Fibroblast of lung (primary cell): ENCODE data around the gene TEK. TPM values are rescaled to one million over a fixed set of nuclear protein-coding genes. Genes with fewer than 3 reads are reported as not detected.

Experiments used
- DNase-seq, 2 donors: peaks; one replicate each; pipeline versions ENCODE4 v3.0.0 to v3.0.0-alpha.2; 2010; ENCODE audit warnings: low read depth in 2 of 2
- H2AFZ ChIP-seq: 2 replicates; pipeline ENCODE4 v1.5.1; 2012; ENCODE audit warnings: low read length, control low read depth, inconsistent platforms
- H3K27ac ChIP-seq: 2 replicates; pipeline ENCODE4 v1.5.1; 2011; ENCODE audit warnings: low read length, control low read depth; ENCODE audit not compliant: insufficient read depth
- H3K27me3 ChIP-seq: 2 replicates; pipeline ENCODE4 v1.5.1; 2011; ENCODE audit warnings: mild to moderate bottlenecking, low read length; ENCODE audit not compliant: control insufficient read depth, insufficient read depth
- H3K36me3 ChIP-seq: 2 replicates; pipeline ENCODE4 v1.5.1; 2011; ENCODE audit warnings: low read length; ENCODE audit not compliant: control insufficient read depth, insufficient read depth
- H3K4me1 ChIP-seq: 2 replicates; pipeline ENCODE4 v1.5.1; 2011; ENCODE audit warnings: low read length; ENCODE audit not compliant: control insufficient read depth, insufficient read depth; ENCODE audit errors: extremely low read depth
- H3K4me2 ChIP-seq: 2 replicates; pipeline ENCODE4 v1.5.1; 2011; ENCODE audit warnings: low read length, control low read depth; ENCODE audit not compliant: insufficient read depth; ENCODE audit errors: extremely low read depth
- H3K4me3 ChIP-seq, 4 experiments: fragments of 200-600 bp in 1 of 4; sonication (generic) in 1 of 4; replicated peaks in 1 of 4; 2 replicates each; pipeline ENCODE4 v1.5.1; 2011 to 2016; ENCODE audit warnings: low read length in 4 of 4, low read depth in 3 of 4, mild to moderate bottlenecking in 3 of 4, control low read depth in 2 of 4, inconsistent platforms in 1 of 4, mixed read lengths in 1 of 4; ENCODE audit not compliant: insufficient read depth in 1 of 4; ENCODE audit errors: control extremely low read depth in 1 of 4
- H3K79me2 ChIP-seq: 2 replicates; pipeline ENCODE4 v1.5.1; 2012; ENCODE audit warnings: mild to moderate bottlenecking, low read length, inconsistent platforms; ENCODE audit not compliant: control insufficient read depth, insufficient read depth
- H3K9ac ChIP-seq: 2 replicates; pipeline ENCODE4 v1.5.1; 2011; ENCODE audit warnings: mild to moderate bottlenecking, low read length, control low read depth; ENCODE audit not compliant: insufficient read depth
- H3K9me3 ChIP-seq: 2 replicates; pipeline ENCODE4 v1.5.1; 2012; ENCODE audit warnings: low read depth, low read length; ENCODE audit not compliant: control insufficient read depth, insufficient read depth
- H4K20me1 ChIP-seq: 2 replicates; pipeline ENCODE4 v1.5.1; 2011; ENCODE audit warnings: low read length; ENCODE audit not compliant: control insufficient read depth, insufficient read depth; ENCODE audit errors: extremely low read depth
- EZH2 ChIP-seq: IDR thresholded peaks from 2 replicates; pipeline ENCODE4 v1.5.1; 2012; ENCODE audit warnings: low read length, control low read depth, mild to moderate bottlenecking; ENCODE audit errors: missing control alignments
- polyA plus RNA-seq, 2 donors: library from polyadenylated mRNA; depleted of rRNA in 1 of 2; stranded (reverse) in 1 of 2; unstranded in 1 of 2; fragments of >200 nt; gene quantifications; 2 replicates each; pipeline ENCODE4 v1.2.1, GENCODE V29; 2011 to 2012; ENCODE audit warnings: missing spikeins in 1 of 2
- total RNA-seq: library from RNA; depleted of rRNA; stranded (reverse); fragments of >200 nt; gene quantifications from 2 replicates; pipeline ENCODE4 v1.2.1, GENCODE V29; 2014
- TF ChIP-seq, protein P1 (sequence below), 2 donors: IDR thresholded peaks in 1 of 2; conservative IDR thresholded peaks in 1 of 2; 1 replicate in 1 of 2; 2 replicates in 1 of 2; pipeline ENCODE4 v1.5.1; 2011 to 2012; ENCODE audit warnings: low read length in 2 of 2, control low read depth in 1 of 2, inconsistent platforms in 1 of 2, low read depth in 1 of 2, mild to moderate bottlenecking in 1 of 2

The TEK gene
- total and polyA plus RNA-seq, 2 donors (not counting 1 experiment from before 2014, with no cell fraction given): 0.77 to 1.8 TPM

DNA sequence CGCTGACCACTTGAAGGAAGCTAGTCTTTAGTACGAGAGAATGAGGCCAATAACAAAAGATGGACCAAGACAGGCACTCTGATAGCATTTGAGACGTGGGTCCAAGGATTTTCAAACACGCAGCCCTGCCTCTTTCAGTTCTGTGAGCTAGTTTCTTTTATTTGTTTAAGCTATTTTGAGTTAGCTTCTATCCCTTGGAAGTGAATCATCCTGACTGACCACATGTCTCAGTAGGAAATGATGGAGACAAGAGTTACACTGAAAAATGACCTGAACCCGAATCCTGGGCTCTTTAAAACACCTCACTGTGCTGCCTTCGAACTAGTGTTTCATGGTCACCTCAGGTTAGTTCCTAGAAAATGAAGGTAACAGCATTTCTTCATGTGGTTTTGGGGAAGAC, 9.9 kb downstream of the TEK start:
- Histone ChIP-seq H3K79me2 (no peaks in the 10 kb centered on the region), H4K20me1 (no peaks in the 10 kb centered on the region), H3K4me1 (peaks cover 6% of the 10 kb centered on the region), H3K4me3 (no peak overlapping the region), H3K9me3 (no peaks in the 10 kb centered on the region), H3K9ac (no peak overlapping the region), H3K36me3 (no peaks in the 10 kb centered on the region), H3K4me2 (no peak overlapping the region), H3K27me3 (no peaks in the 10 kb centered on the region), H2AFZ (peak overlapping the region; percentile 63), H3K27ac (peak overlapping the region; percentile 2)
- TF ChIP-seq, protein P1, sequence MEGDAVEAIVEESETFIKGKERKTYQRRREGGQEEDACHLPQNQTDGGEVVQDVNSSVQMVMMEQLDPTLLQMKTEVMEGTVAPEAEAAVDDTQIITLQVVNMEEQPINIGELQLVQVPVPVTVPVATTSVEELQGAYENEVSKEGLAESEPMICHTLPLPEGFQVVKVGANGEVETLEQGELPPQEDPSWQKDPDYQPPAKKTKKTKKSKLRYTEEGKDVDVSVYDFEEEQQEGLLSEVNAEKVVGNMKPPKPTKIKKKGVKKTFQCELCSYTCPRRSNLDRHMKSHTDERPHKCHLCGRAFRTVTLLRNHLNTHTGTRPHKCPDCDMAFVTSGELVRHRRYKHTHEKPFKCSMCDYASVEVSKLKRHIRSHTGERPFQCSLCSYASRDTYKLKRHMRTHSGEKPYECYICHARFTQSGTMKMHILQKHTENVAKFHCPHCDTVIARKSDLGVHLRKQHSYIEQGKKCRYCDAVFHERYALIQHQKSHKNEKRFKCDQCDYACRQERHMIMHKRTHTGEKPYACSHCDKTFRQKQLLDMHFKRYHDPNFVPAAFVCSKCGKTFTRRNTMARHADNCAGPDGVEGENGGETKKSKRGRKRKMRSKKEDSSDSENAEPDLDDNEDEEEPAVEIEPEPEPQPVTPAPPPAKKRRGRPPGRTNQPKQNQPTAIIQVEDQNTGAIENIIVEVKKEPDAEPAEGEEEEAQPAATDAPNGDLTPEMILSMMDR (conservative IDR thresholded peaks at IDR 0.05 in 1 of 2, IDR thresholded peaks at IDR 0.05 in 1 of 2; ENCODE audit: low read depth in 1 of 2, low read length in 2 of 2): no peak
- no peak for TF ChIP-seq EZH2
- peak; percentile 43 to 82 for DNase-seq

GRCh38 chr9:27124151-27124550, 15.1 kb downstream of the TEK start:
- Histone ChIP-seq H3K9me3 (no peaks in the 10 kb centered on the region), H3K79me2 (no peaks in the 10 kb centered on the region)

DNA sequence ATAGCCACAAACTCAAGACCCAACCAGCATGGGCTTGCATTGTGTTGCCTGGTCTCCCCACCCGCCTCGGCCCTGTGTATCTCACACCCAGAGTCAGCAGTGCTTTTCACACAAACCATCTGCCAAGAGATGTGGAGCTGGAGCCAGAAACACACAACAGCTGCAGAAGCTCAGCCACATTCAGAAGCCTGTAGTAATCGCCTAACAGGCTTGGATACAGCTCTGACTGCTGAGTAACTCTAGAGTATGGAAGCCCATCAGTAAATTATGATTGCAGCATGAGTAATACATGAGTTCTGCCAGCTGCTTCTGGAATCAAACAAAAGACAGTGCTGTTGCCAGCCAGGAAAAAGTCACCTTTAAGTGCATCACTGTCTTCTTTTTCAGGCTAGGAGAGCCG, 16.0 kb downstream of the TEK start:
- no peak overlapping the region for H3K4me3 ChIP-seq
- no peaks in the 10 kb centered on the region for H3K27me3 ChIP-seq
- H4K20me1 ChIP-seq: no peaks in the 10 kb centered on the region
- H2AFZ ChIP-seq: no peak overlapping the region
- peak overlapping the region; percentile 30 for H3K27ac ChIP-seq
- no peaks in the 10 kb centered on the region for H3K79me2 ChIP-seq
- H3K9me3 ChIP-seq: no peaks in the 10 kb centered on the region
- DNase-seq: peak; percentile 99 to 100
- H3K9ac ChIP-seq: no peak overlapping the region
- TF ChIP-seq, protein P1 (conservative IDR thresholded peaks at IDR 0.05 in 1 of 2, IDR thresholded peaks at IDR 0.05 in 1 of 2; ENCODE audit: low read depth in 1 of 2, low read length in 2 of 2): no peak
- TF ChIP-seq EZH2: no peak
- H3K4me2 ChIP-seq: peak overlapping the region; percentile 17
- no peaks in the 10 kb centered on the region for H3K36me3 ChIP-seq
- peaks cover 13% of the 10 kb centered on the region for H3K4me1 ChIP-seq

More at GRCh38 chr9:27124151-27124550, 15.1 kb downstream of the TEK start:
- DNase-seq: peak; percentile 49 to 77
- no peak overlapping the region for H3K4me2 ChIP-seq
- TF ChIP-seq, protein P1 (conservative IDR thresholded peaks at IDR 0.05 in 1 of 2, IDR thresholded peaks at IDR 0.05 in 1 of 2; ENCODE audit: low read depth in 1 of 2, low read length in 2 of 2): no peak
- TF ChIP-seq EZH2: no peak
- H3K4me3 ChIP-seq: no peak overlapping the region
- H3K27ac ChIP-seq: peak overlapping the region; percentile 30
- no peaks in the 10 kb centered on the region for H3K36me3 ChIP-seq
- no peaks in the 10 kb centered on the region for H3K27me3 ChIP-seq
- H4K20me1 ChIP-seq: no peaks in the 10 kb centered on the region
- H3K4me1 ChIP-seq: peaks cover 13% of the 10 kb centered on the region
- no peak overlapping the region for H3K9ac ChIP-seq
- no peak overlapping the region for H2AFZ ChIP-seq
